Right lobe of liver (tissue), 4 donors: Measurements from ENCODE around the gene COLEC11.

Experiments
- CTCF ChIP-seq, 4 donors: fragments of 200-600 bp in 3 of 4; fragments of 450-650 bp in 1 of 4; IDR thresholded peaks; one replicate each; pipeline versions ENCODE4 v1.5.1 to v1.8.0; 2016 to 2022; ENCODE audit warnings: antibody characterized with exemption in 4 of 4, mild to moderate bottlenecking in 2 of 4
- POLR2A ChIP-seq: fragments of 450-650 bp; IDR thresholded peaks from one replicate; pipeline ENCODE4 v1.6.1; 2017; ENCODE audit warnings: antibody characterized with exemption, mild to moderate bottlenecking
- donor health status: DM: no; HTN: no; CAD: no.
- donor health status: DM: no; HTN: no; CAD: no.
- donor health status: DM: no; HTN: yes; CAD: no.

GRCh38 chr2:3565117-3565516 lies 29.8 kb upstream of the COLEC11 start:
- TF ChIP-seq CTCF (IDR thresholded peaks at IDR 0.05) (no peak), POLR2A (no peak)
